ENCODE measurements around the gene TBC1D17. TPM values are rescaled to one million over a fixed set of nuclear protein-coding genes. Genes with fewer than 3 reads are reported as not detected.

Gene TBC1D17
- 10 to 100 TPM; 25.0 to 41.0 (median 26.6) TPM for total RNA-seq
- polyA plus RNA-seq, result 10 to 100 TPM; 13.4 to 29.5 (median 22.8) TPM

DNA sequence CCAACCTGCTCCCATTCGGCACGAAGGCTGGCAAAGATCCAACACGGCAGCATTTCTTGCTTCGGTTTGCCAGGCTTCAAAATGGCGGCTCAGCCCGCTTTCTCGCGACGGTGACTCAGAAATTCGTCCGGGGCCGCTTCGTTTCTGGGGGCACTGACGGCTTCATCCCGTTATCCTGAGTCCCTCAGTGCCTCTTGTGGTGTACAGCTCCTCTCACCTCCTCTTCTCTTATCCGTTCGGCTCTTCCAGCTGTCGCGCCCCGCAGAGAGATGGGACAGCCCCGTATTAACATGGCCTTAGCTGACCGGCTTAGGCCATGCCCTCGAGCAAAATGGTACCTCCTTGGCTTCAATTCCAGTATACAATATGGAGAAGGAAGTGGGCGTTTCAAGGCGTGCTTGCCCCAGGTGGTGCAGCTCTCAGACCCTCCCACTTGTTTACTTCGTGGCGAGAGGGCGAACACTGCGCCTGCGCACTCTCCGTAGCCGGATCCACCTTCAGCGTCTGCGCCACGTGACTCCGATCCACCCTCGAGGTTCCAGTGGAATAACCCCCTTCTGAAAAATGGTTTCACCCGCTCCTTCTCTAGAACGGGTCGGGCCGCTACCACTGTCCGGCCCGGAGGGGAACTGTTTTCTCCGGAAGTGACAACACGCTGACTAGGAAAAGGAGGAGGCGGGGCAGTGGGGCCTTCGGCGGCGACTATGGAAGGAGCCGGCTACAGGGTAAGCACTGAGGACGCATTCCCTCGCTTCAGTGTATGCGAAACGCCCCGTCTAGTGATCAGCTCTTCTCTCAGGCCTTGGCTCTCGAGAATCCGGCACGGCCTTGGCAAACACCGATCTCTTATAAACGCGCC lies at the start of gene TBC1D17, which contains the start of gene AKT1S1:
Gene TBC1D17, plus strand, starts transcription at position 683 of the 859 bp plus-strand sequence. Its CDS starts 22 bp downstream, at position 705.
Gene AKT1S1, minus strand, starts transcription at position 336 of the 859 bp plus-strand sequence. CDS start 4,060 bp downstream, outside the sequence.
- 0% methylated on average over 61 of the region's 61 CpGs for WGBS, 2 donors
- peaks cover 0 to 33% (median 29%) of the 10 kb centered on the region in 4 donors for H3K4me1 ChIP-seq
- intact Hi-C loops (cut with DNase I), result loop anchor here (2.0 to 5.0 kb wide), 5 partner anchors 64 to 425 kb away; partner anchors contain the start of genes ALDH16A1, AP2A1, FUZ and PIH1D1
- peaks cover 26 to 47% (median 30%) of the 10 kb centered on the region in 4 donors for H3K36me3 ChIP-seq
- no peaks in the 10 kb centered on the region for H3K27me3 ChIP-seq
- peak within 1 kb of the TSS; percentile 92 to 100 (median 96) for H3K27ac ChIP-seq
- TF ChIP-seq POLR2AphosphoS5 (IDR thresholded peaks at IDR 0.05) (peak; percentile 78 to 96 (median 89)), POLR2A (IDR thresholded peaks at IDR 0.05) (peak; percentile 76 to 92), EP300 (IDR thresholded peaks at IDR 0.05) (peak in 2 of 4 donors; percentile 27 to 61)
- TF ChIP-seq, protein P1, sequence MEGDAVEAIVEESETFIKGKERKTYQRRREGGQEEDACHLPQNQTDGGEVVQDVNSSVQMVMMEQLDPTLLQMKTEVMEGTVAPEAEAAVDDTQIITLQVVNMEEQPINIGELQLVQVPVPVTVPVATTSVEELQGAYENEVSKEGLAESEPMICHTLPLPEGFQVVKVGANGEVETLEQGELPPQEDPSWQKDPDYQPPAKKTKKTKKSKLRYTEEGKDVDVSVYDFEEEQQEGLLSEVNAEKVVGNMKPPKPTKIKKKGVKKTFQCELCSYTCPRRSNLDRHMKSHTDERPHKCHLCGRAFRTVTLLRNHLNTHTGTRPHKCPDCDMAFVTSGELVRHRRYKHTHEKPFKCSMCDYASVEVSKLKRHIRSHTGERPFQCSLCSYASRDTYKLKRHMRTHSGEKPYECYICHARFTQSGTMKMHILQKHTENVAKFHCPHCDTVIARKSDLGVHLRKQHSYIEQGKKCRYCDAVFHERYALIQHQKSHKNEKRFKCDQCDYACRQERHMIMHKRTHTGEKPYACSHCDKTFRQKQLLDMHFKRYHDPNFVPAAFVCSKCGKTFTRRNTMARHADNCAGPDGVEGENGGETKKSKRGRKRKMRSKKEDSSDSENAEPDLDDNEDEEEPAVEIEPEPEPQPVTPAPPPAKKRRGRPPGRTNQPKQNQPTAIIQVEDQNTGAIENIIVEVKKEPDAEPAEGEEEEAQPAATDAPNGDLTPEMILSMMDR (IDR thresholded peaks at IDR 0.05), result no peak
- peak; percentile 100 for DNase-seq
- no peaks in the 10 kb centered on the region for H3K9me3 ChIP-seq
- H3K4me3 ChIP-seq, result peak within 1 kb of the TSS; percentile 61 to 100 (median 91)

GRCh38 chr19:49829200-49829599 lies 48.3 kb upstream of the TBC1D17 start:
- Histone ChIP-seq H3K4me1 (no peaks in the 10 kb centered on the region), H3K4me3 (no peak overlapping the region), H3K36me3 (peaks cover 23 to 75% (median 52%) of the 10 kb centered on the region in 4 donors), H3K9me3 (no peaks in the 10 kb centered on the region), H3K27me3 (no peaks in the 10 kb centered on the region), H3K27ac (no peak overlapping the region)
- DNase-seq, result no peak
- intact Hi-C loops (cut with DNase I), result no loop called here
- WGBS, 2 donors, result 90% methylated on average over 8 of the region's 8 CpGs
- TF ChIP-seq POLR2A (IDR thresholded peaks at IDR 0.05), result no peak
- TF ChIP-seq, protein P1 (IDR thresholded peaks at IDR 0.05), result no peak
- no peak for TF ChIP-seq POLR2AphosphoS5 (IDR thresholded peaks at IDR 0.05)
- no peak for TF ChIP-seq EP300 (IDR thresholded peaks at IDR 0.05)

DNA sequence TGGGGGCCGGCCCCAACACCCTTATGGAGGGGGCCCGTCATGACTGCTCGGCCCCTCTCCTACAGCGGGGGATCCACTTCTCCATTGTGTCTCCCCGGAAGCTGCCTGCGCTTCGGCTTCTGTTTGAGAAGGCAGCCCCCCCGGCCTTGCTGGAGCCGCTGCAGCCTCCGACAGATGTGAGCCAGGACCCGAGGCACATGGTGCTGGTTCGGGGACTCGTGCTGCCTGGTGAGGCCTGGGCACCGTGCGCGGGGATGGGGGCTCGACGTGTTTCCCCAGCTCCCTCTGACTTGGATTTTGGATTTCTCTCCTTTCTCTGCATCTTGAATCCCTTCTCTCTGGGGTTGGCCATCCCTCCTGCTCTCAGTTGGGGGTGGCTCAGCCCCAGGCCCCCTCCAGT lies 47.8 kb upstream of the TBC1D17 start:
- 95 to 96% methylated on average over 18 of the region's 18 CpGs for WGBS, 2 donors
- Histone ChIP-seq H3K27ac (no peak overlapping the region), H3K4me3 (no peak overlapping the region), H3K9me3 (no peaks in the 10 kb centered on the region), H3K27me3 (no peaks in the 10 kb centered on the region), H3K36me3 (peaks cover 24 to 79% (median 57%) of the 10 kb centered on the region in 4 donors), H3K4me1 (no peaks in the 10 kb centered on the region)
- TF ChIP-seq EP300 (IDR thresholded peaks at IDR 0.05), result no peak
- TF ChIP-seq POLR2AphosphoS5 (IDR thresholded peaks at IDR 0.05), result no peak
- TF ChIP-seq POLR2A (IDR thresholded peaks at IDR 0.05), result no peak
- TF ChIP-seq, protein P1 (IDR thresholded peaks at IDR 0.05), result no peak
- no peak for DNase-seq
- intact Hi-C loops (cut with DNase I), result no loop called here

GRCh38 chr19:49830766-49831165 lies 46.7 kb upstream of the TBC1D17 start:
- no peak for DNase-seq
- H3K4me1 ChIP-seq, result no peaks in the 10 kb centered on the region
- H3K4me3 ChIP-seq, result no peak overlapping the region
- H3K27ac ChIP-seq, result no peak overlapping the region
- H3K9me3 ChIP-seq, result no peaks in the 10 kb centered on the region
- intact Hi-C loops (cut with DNase I), result no loop called here
- no peaks in the 10 kb centered on the region for H3K27me3 ChIP-seq
- WGBS, 2 donors, result 93 to 94% methylated on average over 12 of the region's 12 CpGs
- no peak for TF ChIP-seq POLR2A (IDR thresholded peaks at IDR 0.05)
- TF ChIP-seq, protein P1 (IDR thresholded peaks at IDR 0.05), result no peak
- no peak for TF ChIP-seq POLR2AphosphoS5 (IDR thresholded peaks at IDR 0.05)
- TF ChIP-seq EP300 (IDR thresholded peaks at IDR 0.05), result no peak
- H3K36me3 ChIP-seq, result peaks cover 30 to 89% (median 68%) of the 10 kb centered on the region in 4 donors
